ENCODE data around the gene KLHL18. TPM values are rescaled to one million over a fixed set of nuclear protein-coding genes. Genes with fewer than 3 reads are reported as not detected.
"Not testable (repeated sequence)": the region's sequence is repeated elsewhere in the genome, so short reads cannot be mapped to it uniquely, and the experiment has no call there.

KLHL18 gene
- total and polyA plus RNA-seq, 4 donors: 3.5 to 12.6 (median 10.3) TPM

DNA sequence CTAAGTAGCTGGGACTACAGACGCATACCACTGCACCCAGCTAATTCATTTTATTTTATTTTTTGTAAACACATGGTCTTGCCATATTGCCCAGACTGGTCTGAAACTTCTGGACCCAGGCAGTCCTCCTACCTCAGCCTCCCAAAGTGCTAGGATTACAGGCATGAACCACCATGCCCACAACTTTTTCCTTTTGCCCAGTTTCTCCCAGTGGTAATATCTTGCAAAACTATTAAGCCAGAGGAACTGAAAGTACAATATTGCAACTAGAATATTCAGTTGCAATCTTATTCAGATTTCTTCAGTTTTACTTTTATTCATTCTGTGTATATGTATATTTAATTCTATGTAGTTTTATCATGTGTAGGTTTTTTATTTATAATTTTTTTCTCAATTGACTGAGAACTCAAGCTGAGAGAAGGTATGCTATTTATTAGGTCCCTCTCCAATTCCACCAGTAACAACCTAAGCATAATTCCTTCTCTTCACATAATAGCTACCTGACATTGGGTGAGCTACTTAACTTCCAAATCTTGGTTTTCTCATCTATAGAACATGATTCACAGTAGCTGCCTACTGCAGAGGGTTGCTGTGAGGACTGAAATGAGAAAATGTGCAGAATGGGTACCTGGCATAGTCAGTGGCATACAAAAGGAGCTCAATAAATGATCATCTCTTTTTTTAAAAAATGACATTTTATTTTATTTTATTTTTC, 30.8 kb downstream of the KLHL18 start:
- no peak for DNase-seq (ENCODE audit: low spot score)
- Histone ChIP-seq H3K27me3 (ENCODE audit: control insufficient read depth in 4 of 4, insufficient read depth in 4 of 4, low read length in 3 of 4) (no peaks in the 10 kb centered on the region), H3K27ac (ENCODE audit: low read depth in 1 of 2, low read length in 2 of 2) (no peak overlapping the region), H3K9ac (ENCODE audit: low read depth in 1 of 2, low read length in 2 of 2) (no peak overlapping the region), H3K4me3 (ENCODE audit: low read depth in 1 of 3, low read length in 3 of 3) (no peak overlapping the region), H3K9me3 (ENCODE audit: control insufficient read depth in 4 of 4, low read length in 3 of 4) (no peaks in the 10 kb centered on the region), H3K36me3 (ENCODE audit: control insufficient read depth in 4 of 4, insufficient read depth in 3 of 4, low read depth in 1 of 4, low read length in 3 of 4) (no peaks in the 10 kb centered on the region), H3K4me1 (ENCODE audit: control insufficient read depth in 4 of 4, insufficient read depth in 4 of 4, low read length in 3 of 4) (peaks cover 0 to 2% (median 1%) of the 10 kb centered on the region in 4 donors)
- no peak for TF ChIP-seq TAF1 (conservative IDR thresholded peaks at IDR 0.05)
- no peak for TF ChIP-seq HNF4A (conservative IDR thresholded peaks at IDR 0.05)
- TF ChIP-seq EGR1 (IDR thresholded peaks at IDR 0.05; ENCODE audit: low read depth in 2 of 2): no peak
- TF ChIP-seq HNF4G (IDR thresholded peaks at IDR 0.05): no peak
- no peak for TF ChIP-seq YY1 (IDR thresholded peaks at IDR 0.05)
- WGBS: 87% methylated on average over 1 of the region's 1 CpG

DNA sequence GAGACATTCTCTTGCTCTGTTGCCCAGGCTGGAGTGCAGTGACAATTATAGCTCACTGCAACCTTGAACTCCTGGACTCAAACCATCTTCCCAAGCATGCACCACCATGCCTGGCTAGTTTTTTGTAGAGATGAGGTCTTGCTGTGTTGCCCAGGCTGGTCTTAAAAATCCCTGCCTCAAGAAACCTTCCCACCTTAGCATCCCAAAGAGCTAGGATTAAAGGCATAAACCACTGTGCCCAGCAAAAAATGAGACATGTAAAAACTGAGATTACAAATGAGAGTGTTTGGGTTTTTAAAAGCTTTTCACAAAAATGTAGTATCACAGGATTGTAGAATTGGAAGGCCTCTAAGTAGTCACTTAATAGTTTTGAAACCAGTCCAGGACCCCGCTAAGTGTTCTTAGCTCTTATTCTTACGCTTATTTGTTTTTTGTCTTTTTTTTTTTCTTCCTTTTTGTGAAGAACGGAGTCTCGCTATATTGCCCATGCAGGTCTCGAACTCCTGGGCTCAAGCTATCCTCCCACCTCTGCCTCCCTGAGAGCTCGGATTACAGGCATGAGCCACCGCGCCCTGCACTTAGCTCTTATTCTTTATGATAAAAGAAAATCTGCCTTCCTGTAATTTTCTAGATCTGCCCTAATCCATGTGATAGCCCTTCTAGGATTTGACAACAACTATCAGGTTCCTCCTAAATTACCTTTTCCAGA, 31.5 kb downstream of the KLHL18 start:
- 96% methylated on average over 8 of the region's 8 CpGs for WGBS
- TF ChIP-seq, protein P1, sequence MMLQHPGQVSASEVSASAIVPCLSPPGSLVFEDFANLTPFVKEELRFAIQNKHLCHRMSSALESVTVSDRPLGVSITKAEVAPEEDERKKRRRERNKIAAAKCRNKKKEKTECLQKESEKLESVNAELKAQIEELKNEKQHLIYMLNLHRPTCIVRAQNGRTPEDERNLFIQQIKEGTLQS (IDR thresholded peaks at IDR 0.05): no peak
- no peak for TF ChIP-seq YY1 (IDR thresholded peaks at IDR 0.05)
- TF ChIP-seq, protein P2, sequence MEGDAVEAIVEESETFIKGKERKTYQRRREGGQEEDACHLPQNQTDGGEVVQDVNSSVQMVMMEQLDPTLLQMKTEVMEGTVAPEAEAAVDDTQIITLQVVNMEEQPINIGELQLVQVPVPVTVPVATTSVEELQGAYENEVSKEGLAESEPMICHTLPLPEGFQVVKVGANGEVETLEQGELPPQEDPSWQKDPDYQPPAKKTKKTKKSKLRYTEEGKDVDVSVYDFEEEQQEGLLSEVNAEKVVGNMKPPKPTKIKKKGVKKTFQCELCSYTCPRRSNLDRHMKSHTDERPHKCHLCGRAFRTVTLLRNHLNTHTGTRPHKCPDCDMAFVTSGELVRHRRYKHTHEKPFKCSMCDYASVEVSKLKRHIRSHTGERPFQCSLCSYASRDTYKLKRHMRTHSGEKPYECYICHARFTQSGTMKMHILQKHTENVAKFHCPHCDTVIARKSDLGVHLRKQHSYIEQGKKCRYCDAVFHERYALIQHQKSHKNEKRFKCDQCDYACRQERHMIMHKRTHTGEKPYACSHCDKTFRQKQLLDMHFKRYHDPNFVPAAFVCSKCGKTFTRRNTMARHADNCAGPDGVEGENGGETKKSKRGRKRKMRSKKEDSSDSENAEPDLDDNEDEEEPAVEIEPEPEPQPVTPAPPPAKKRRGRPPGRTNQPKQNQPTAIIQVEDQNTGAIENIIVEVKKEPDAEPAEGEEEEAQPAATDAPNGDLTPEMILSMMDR (IDR thresholded peaks at IDR 0.05; ENCODE audit: low read depth, low read length, missing input control): no peak
- no peak for TF ChIP-seq RXRA (IDR thresholded peaks at IDR 0.05)
- TF ChIP-seq RAD21 (IDR thresholded peaks at IDR 0.05): no peak
- Histone ChIP-seq H3K36me3 (ENCODE audit: control insufficient read depth in 4 of 4, insufficient read depth in 3 of 4, low read depth in 1 of 4, low read length in 3 of 4) (no peaks in the 10 kb centered on the region), H3K27ac (ENCODE audit: low read depth in 1 of 2, low read length in 2 of 2) (no peak overlapping the region), H3K9me3 (ENCODE audit: control insufficient read depth in 4 of 4, low read length in 3 of 4) (no peaks in the 10 kb centered on the region), H3K27me3 (ENCODE audit: control insufficient read depth in 4 of 4, insufficient read depth in 4 of 4, low read length in 3 of 4) (no peaks in the 10 kb centered on the region), H3K9ac (ENCODE audit: low read depth in 1 of 2, low read length in 2 of 2) (no peak overlapping the region), H3K4me1 (ENCODE audit: control insufficient read depth in 4 of 4, insufficient read depth in 4 of 4, low read length in 3 of 4) (peaks cover 0 to 2% (median 1%) of the 10 kb centered on the region in 4 donors), H3K4me3 (ENCODE audit: low read depth in 1 of 3, low read length in 3 of 3) (no peak overlapping the region)
- no peak for DNase-seq (ENCODE audit: low spot score)

DNA sequence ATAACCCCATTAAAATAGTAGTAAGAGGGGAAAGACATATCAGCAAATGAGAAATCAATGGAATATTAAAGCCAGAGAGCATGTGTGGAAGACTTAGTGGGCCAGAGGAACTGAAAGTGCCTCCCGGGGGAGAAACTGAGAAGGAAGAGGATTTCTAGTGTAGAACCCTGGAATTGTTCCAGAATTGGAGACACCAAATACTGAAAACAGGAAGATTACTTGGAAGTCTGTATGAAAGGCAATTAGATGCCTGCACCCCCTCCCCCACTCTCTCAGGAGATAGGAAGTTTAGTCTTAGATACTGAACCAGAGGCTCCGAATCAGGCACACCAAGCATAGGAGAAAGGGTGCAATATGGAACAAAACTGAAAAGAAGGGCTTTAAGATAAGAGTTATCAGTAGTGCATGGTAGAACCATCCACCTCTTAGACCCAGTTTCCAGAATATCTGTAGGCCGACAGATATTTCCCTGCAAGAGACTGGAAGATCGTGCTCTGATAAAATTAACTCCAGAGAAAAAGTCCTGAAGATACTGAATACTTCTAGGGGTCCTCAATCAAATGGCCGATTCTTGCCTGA, 32.4 kb downstream of the KLHL18 start:
- Histone ChIP-seq H3K4me3 (ENCODE audit: low read depth in 1 of 3, low read length in 3 of 3) (no peak overlapping the region), H3K4me1 (ENCODE audit: control insufficient read depth in 4 of 4, insufficient read depth in 4 of 4, low read length in 3 of 4) (peaks cover 0 to 2% (median 1%) of the 10 kb centered on the region in 4 donors), H3K27me3 (ENCODE audit: control insufficient read depth in 4 of 4, insufficient read depth in 4 of 4, low read length in 3 of 4) (no peaks in the 10 kb centered on the region), H3K27ac (ENCODE audit: low read depth in 1 of 2, low read length in 2 of 2) (no peak overlapping the region), H3K9ac (ENCODE audit: low read depth in 1 of 2, low read length in 2 of 2) (no peak overlapping the region), H3K36me3 (ENCODE audit: control insufficient read depth in 4 of 4, insufficient read depth in 3 of 4, low read depth in 1 of 4, low read length in 3 of 4) (peaks cover 0 to 2% (median under 1%) of the 10 kb centered on the region in 4 donors), H3K9me3 (ENCODE audit: control insufficient read depth in 4 of 4, low read length in 3 of 4) (no peaks in the 10 kb centered on the region)
- peak; percentile 44 for DNase-seq (ENCODE audit: low spot score)
- TF ChIP-seq, protein P3, sequence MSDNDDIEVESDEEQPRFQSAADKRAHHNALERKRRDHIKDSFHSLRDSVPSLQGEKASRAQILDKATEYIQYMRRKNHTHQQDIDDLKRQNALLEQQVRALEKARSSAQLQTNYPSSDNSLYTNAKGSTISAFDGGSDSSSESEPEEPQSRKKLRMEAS (IDR thresholded peaks at IDR 0.05): peak; percentile 18
- TF ChIP-seq, protein P4, sequence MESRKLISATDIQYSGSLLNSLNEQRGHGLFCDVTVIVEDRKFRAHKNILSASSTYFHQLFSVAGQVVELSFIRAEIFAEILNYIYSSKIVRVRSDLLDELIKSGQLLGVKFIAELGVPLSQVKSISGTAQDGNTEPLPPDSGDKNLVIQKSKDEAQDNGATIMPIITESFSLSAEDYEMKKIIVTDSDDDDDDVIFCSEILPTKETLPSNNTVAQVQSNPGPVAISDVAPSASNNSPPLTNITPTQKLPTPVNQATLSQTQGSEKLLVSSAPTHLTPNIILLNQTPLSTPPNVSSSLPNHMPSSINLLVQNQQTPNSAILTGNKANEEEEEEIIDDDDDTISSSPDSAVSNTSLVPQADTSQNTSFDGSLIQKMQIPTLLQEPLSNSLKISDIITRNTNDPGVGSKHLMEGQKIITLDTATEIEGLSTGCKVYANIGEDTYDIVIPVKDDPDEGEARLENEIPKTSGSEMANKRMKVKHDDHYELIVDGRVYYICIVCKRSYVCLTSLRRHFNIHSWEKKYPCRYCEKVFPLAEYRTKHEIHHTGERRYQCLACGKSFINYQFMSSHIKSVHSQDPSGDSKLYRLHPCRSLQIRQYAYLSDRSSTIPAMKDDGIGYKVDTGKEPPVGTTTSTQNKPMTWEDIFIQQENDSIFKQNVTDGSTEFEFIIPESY (IDR thresholded peaks at IDR 0.05): no peak
- WGBS: 75% methylated on average over 5 of the region's 5 CpGs

DNA sequence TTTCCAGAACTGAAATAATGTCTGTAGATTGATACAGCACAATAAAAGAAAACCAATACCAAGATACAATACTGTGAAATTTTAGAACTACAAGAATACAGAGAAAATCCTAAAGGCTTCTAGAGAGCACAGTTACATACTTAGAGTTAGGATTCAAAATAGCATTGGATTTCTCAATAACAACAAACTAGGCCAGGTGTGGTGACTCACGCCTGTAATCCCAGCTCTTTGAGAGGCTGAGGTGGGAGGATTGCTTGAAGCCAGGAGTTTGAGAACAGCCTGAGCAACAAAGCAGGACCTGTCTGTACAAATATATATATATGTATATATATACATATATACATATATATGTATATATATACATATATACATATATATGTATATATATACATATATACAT, 33.4 kb downstream of the KLHL18 start:
- H3K4me3 ChIP-seq (ENCODE audit: low read depth in 1 of 3, low read length in 3 of 3); H3K4me1 ChIP-seq (ENCODE audit: control insufficient read depth in 4 of 4, insufficient read depth in 4 of 4, low read length in 3 of 4); H3K36me3 ChIP-seq (ENCODE audit: control insufficient read depth in 4 of 4, insufficient read depth in 3 of 4, low read depth in 1 of 4, low read length in 3 of 4); H3K27ac ChIP-seq (ENCODE audit: low read depth in 1 of 2, low read length in 2 of 2); H3K9ac ChIP-seq (ENCODE audit: low read depth in 1 of 2, low read length in 2 of 2); H3K9me3 ChIP-seq (ENCODE audit: control insufficient read depth in 4 of 4, low read length in 3 of 4); DNase-seq (ENCODE audit: low spot score); H3K27me3 ChIP-seq (ENCODE audit: control insufficient read depth in 4 of 4, insufficient read depth in 4 of 4, low read length in 3 of 4): not testable (repeated sequence)
- whole genome bisulfite sequencing: 88% methylated on average over 1 of the region's 1 CpG

All from liver (tissue), 9 donors.